COLO829 (cell line): ENCODE measurements around the gene THOP1.

Source experiments
- DNase-seq: peaks from one replicate; pipeline ENCODE4 v3.0.0; 2012; ENCODE audit warnings: low spot score

THOP1 gene

GRCh38 chr19:2762783-2763496 lies 22.4 kb upstream of the THOP1 start:
- DNase-seq, result no peak

- no peak for DNase-seq
These were observed 21.6 kb upstream of the THOP1 start for GRCh38 chr19:2763687-2764086.

GRCh38 chr19:2764945-2765344 lies 20.4 kb upstream of the THOP1 start:
- DNase-seq, result no peak

GRCh38 chr19:2765376-2765775 lies 19.9 kb upstream of the THOP1 start:
- no peak for DNase-seq

GRCh38 chr19:2766594-2767372 lies 18.5 kb upstream of the THOP1 start:
- DNase-seq, result no peak

- no peak for DNase-seq
These were observed 17.6 kb upstream of the THOP1 start for GRCh38 chr19:2767688-2768087.

GRCh38 chr19:2768365-2769132 lies 16.8 kb upstream of the THOP1 start:
- DNase-seq, result no peak

- DNase-seq, result no peak
These were observed 16.1 kb upstream of the THOP1 start for GRCh38 chr19:2769218-2769617.

GRCh38 chr19:2770055-2771013 lies 15.0 kb upstream of the THOP1 start:
- no peak for DNase-seq

GRCh38 chr19:2771786-2772674 lies 13.3 kb upstream of the THOP1 start:
- DNase-seq, result no peak

- no peak for DNase-seq
These were observed 11.1 kb upstream of the THOP1 start for GRCh38 chr19:2774083-2774679.

- DNase-seq, result no peak
These were observed 10.2 kb upstream of the THOP1 start for GRCh38 chr19:2774953-2775555.

- peak; percentile 56 for DNase-seq
These were observed 9.5 kb upstream of the THOP1 start for GRCh38 chr19:2775556-2776430.

- DNase-seq, result no peak
These were observed 7.2 kb upstream of the THOP1 start for GRCh38 chr19:2777952-2778683.

GRCh38 chr19:2779121-2779740 lies 6.1 kb upstream of the THOP1 start:
- DNase-seq, result no peak

- no peak for DNase-seq
These were observed 5.0 kb upstream of the THOP1 start for GRCh38 chr19:2780284-2780683.

- DNase-seq, result no peak
These were observed 2.9 kb upstream of the THOP1 start for GRCh38 chr19:2782329-2782935.
